NOMO-1 treated with DMSO at 0.1 percent for 48 hours (cell line): Measurements from ENCODE around the gene NNAT.

ENCODE experiments used
- DNase-seq: peaks from one replicate; lab custom pipeline; 2025; ENCODE audit not compliant: unreplicated experiment; lab: John Stamatoyannopoulos, UW

The NNAT gene

DNA sequence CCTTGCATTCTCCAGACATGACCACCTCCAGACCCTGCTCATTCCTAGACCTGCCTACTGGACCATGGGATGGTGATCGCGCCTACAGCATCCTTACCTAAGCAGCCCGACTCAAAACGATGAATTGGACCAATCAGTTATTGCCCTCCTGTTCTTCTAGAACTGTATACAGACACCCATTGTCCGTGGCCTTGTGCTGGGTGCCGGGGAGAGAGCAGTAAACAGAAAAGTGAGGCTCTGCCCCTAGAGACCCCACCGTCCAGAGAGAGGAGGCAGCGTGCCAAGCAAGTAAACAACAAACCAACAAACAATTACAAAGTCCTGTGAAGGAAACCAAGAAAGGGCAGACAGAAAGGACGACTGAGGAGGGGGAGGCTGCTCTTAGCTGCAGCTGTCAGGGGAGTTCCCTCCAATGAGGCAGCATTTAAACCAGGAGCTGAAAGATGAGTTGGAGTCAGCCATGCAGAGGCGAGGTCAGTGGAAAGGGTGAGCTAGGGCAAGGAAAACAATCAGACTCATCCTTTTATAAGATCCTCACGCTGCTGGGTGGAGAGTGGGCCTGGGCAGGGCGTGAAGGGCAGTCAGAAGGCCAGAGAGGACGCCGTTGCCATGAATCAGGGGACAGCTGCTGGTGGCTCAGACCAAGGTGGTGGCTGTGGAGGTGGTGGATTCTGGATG is 44.2 kb downstream of the NNAT start:
- no peak for DNase-seq

- no peak for DNase-seq
Observed at GRCh38 chr20:37566590-37567330, 45.7 kb downstream of the NNAT start.

- DNase-seq: no peak
Observed at GRCh38 chr20:37567331-37567665, 46.2 kb downstream of the NNAT start.

DNA sequence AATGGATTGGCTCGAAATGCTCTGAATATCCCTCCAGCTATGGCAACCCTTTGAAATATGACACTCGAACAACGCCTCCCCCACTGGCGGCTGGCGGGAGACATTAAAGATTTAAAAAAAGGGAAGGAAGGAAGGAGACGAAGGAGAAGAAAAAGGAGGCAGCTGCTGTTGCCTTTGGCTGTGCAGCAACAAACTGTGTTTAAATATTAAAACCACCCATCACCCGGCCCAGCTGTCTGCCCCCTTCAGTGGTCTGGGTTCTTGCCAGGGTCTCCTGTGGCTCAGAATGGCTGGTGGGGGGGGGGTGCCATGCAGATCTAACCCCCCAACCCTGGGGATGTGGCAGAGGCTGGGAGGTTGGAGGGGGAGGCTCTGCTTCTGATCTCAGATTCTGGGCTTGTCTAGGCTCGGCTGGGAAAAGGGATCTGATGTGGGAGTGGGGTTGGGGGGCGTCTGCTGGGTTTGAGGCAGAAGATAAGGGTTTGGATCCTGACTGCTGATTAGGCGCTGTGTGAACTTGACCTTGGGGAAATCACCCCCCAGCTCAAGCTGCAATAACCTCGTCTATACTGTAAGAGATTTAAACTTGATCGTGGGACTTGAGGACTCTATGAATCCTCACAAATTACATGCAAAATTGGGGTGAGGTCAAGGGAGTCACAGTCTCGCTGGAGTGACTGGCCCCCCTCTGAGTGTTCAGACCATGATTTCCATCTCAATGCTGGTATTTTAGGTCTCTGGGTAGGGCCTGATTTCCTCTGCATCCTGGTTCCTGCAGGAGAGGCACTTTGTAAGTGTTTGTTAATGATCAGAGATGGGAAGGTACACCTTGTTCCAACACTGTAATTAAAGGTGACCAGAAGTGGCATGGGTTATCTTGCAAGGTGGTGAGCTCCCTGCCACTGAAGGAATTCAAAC is 46.9 kb downstream of the NNAT start:
- peak; percentile 30 for DNase-seq

DNA sequence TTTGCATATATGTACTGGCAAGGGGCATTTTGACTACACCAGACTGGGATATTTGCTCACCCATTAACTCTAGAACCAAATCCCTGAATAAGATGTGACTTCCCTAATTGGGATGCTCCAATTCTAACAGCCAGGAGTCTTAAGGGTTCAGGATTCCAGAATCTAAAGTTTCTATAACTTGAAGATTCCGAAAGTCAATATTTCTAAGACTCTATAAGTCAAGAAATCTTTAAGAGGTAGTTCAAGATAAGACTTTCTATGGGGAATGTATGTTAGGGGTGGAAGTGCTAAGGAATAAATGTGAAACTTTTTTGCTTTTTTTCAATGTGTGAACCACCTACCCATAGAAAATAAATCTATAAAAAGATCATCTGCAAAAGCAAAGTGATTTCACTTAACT is 49.4 kb downstream of the NNAT start:
- DNase-seq: no peak

- no peak for DNase-seq
Observed at GRCh38 chr20:37571033-37571432, 50.0 kb downstream of the NNAT start.
